Peyer's patch (tissue), 4 donors: ENCODE data around the gene UBAC2. TPM values are rescaled to one million over a fixed set of nuclear protein-coding genes. Genes with fewer than 3 reads are reported as not detected.

ENCODE experiments used
- DNase-seq, 3 donors: peaks; one replicate each; pipeline ENCODE4 v3.0.0-alpha.2; 2017 to 2019
- H3K27ac ChIP-seq, 4 donors: fragments of 200-600 bp; sonication (generic); one replicate each; pipeline ENCODE4 v1.5.1; 2016 to 2019
- H3K27me3 ChIP-seq, 2 donors: fragments of 200-600 bp; sonication (generic); one replicate each; pipeline ENCODE4 v1.5.1; 2019
- H3K36me3 ChIP-seq, 3 donors: fragments of 200-600 bp; sonication (generic); one replicate each; pipeline ENCODE4 v1.5.1; 2016 to 2019
- H3K4me1 ChIP-seq, 4 donors: fragments of 200-600 bp; sonication (generic); one replicate each; pipeline ENCODE4 v1.5.1; 2016 to 2019
- H3K4me3 ChIP-seq, 4 donors: fragments of 200-600 bp; sonication (generic); 1 replicate in 3 of 4; 2 replicates in 1 of 4; pipeline ENCODE4 v1.5.1; 2016 to 2019; ENCODE audit warnings: mild to moderate bottlenecking in 1 of 4
- H3K9me3 ChIP-seq, 4 donors: fragments of 200-600 bp; sonication (generic); one replicate each; pipeline ENCODE4 v1.5.1; 2016 to 2019; ENCODE audit warnings: mild to moderate bottlenecking in 1 of 4
- POLR2A ChIP-seq, 2 donors: fragments of 450-650 bp; IDR thresholded peaks; one replicate each; pipeline ENCODE4 v1.5.1; 2017; ENCODE audit warnings: antibody characterized with exemption in 2 of 2, mild to moderate bottlenecking in 2 of 2, moderate library complexity in 2 of 2
- total RNA-seq, 4 donors: library from RNA; depleted of rRNA; stranded (reverse); fragments of >200 nt; gene quantifications; one replicate each; pipeline ENCODE4 v1.1.0, GENCODE V29; 2016
- TF ChIP-seq, protein P1 (sequence below), 6 experiments: fragments of 450-650 bp in 4 of 6; fragments of 200-600 bp in 2 of 6; sonication (generic) in 1 of 6; IDR thresholded peaks; one replicate each; pipeline ENCODE4 v1.5.1; 2017 to 2019; ENCODE audit warnings: antibody characterized with exemption in 6 of 6, mild to moderate bottlenecking in 3 of 6, moderate library complexity in 1 of 6

The UBAC2 gene
- total RNA-seq, 4 donors from 2014 or later: 38.8 to 67.8 (median 63.4) TPM

DNA sequence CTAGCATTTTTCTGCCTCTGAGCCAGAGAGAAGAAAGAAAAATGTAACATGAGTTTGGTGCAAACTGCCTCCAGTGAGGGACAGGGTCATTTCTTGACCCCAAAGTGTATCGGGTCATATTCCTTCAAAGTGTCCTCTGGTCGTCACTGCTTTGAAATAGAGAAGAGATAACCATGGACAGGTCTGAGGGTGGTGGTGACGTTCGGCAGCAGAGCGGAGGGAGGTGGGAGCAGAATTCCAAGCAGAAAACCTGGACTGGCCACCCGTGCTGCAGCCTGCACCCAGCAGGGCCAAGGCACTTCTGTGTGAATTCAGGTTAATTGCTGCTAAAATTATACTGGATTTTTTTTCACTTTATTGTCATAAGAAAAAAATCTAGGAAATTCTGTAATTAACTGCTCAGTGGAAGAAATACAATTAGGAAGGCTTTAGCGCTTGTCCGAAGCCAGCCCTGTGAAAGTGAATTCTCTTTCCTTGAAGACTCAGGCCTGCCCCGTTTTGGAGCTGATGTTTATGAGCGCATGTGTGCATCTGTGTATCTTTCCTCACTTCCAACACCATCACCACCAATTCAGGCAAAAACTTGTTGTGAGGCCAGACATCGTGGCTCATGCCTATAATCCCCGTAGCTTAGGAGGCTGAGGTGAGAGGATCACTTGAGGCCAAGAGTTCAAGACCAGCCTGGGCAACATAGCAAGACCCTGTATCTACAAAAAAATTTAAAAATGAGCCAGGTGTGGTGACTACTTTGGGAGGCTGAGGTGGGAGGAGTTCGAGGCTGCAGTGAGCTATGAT is 37.9 kb upstream of the UBAC2 start:
- Histone ChIP-seq H3K4me3 (no peak overlapping the region), H3K4me1 (no peaks in the 10 kb centered on the region), H3K27me3 (no peaks in the 10 kb centered on the region), H3K36me3 (no peaks in the 10 kb centered on the region), H3K9me3 (no peaks in the 10 kb centered on the region), H3K27ac (no peak overlapping the region)
- TF ChIP-seq, protein P1, sequence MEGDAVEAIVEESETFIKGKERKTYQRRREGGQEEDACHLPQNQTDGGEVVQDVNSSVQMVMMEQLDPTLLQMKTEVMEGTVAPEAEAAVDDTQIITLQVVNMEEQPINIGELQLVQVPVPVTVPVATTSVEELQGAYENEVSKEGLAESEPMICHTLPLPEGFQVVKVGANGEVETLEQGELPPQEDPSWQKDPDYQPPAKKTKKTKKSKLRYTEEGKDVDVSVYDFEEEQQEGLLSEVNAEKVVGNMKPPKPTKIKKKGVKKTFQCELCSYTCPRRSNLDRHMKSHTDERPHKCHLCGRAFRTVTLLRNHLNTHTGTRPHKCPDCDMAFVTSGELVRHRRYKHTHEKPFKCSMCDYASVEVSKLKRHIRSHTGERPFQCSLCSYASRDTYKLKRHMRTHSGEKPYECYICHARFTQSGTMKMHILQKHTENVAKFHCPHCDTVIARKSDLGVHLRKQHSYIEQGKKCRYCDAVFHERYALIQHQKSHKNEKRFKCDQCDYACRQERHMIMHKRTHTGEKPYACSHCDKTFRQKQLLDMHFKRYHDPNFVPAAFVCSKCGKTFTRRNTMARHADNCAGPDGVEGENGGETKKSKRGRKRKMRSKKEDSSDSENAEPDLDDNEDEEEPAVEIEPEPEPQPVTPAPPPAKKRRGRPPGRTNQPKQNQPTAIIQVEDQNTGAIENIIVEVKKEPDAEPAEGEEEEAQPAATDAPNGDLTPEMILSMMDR (IDR thresholded peaks at IDR 0.05): no peak
- no peak for TF ChIP-seq POLR2A (IDR thresholded peaks at IDR 0.05)
- DNase-seq: no peak

DNA sequence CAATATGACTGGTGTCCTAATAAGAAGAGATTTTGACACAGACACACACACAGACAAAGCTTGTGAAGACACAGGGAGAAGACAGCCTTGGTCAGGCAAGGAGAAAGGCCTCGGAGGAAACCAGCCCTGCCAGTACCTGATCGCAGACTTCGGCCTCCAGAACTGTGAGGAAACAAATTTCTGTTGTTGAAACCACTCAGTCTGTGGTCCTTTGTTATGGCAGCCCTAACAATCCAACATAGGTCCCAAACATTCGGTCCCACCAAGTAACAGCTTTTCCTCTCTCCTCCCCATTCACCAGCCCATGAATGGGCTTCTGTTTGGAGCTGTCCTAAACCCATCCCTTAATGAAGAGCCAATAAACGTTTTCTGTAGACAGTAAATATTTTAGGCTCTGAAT is 36.4 kb upstream of the UBAC2 start:
- no peaks in the 10 kb centered on the region for H3K4me1 ChIP-seq
- H3K9me3 ChIP-seq: no peaks in the 10 kb centered on the region
- H3K27ac ChIP-seq: no peak overlapping the region
- no peak for TF ChIP-seq POLR2A (IDR thresholded peaks at IDR 0.05)
- TF ChIP-seq, protein P1 (IDR thresholded peaks at IDR 0.05): no peak
- no peaks in the 10 kb centered on the region for H3K27me3 ChIP-seq
- no peaks in the 10 kb centered on the region for H3K36me3 ChIP-seq
- no peak for DNase-seq
- H3K4me3 ChIP-seq: no peak overlapping the region

DNA sequence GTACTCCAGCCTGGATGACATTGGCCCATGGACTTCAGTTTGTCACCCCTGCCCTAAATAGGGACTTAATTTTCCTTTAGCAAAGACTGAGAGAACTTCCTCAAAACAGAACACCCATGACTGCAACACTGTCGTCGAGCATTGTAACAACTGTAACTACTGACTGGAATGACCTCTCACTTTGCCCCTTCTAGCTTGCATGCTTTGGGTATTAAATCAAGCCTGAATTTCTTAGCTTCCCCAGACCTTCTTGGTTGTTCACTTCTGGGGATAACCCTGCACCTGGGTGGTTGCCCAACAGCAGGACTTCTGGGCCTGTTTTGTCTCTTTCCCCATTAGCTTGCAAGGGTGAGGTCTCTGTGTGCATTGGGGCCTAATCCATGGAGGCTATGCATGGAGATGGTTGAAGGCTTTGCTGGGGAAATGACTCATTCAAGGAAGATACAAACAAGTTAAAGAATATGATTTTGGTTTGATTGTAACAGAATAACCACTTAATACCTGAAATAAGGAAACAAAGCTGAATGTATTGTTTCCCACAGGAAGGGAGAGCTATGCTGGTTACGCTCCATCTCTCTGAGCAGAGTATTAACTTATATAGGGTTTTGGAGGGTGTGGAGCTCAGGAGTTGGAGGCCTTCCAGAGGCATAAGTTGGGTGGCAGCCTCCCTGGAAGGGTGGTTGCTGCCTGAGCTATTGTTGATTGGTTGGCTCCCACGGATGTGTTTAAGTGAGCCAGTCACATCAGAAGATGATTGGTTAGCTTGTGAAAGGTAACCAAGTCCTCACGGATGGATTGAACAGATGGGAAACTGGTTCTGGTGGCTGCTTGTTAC is 34.7 kb upstream of the UBAC2 start:
- H3K27ac ChIP-seq: no peak overlapping the region
- no peaks in the 10 kb centered on the region for H3K36me3 ChIP-seq
- no peaks in the 10 kb centered on the region for H3K4me1 ChIP-seq
- H3K27me3 ChIP-seq: no peaks in the 10 kb centered on the region
- no peak overlapping the region for H3K4me3 ChIP-seq
- DNase-seq: no peak
- no peaks in the 10 kb centered on the region for H3K9me3 ChIP-seq
- TF ChIP-seq, protein P1 (IDR thresholded peaks at IDR 0.05): no peak
- no peak for TF ChIP-seq POLR2A (IDR thresholded peaks at IDR 0.05)

DNA sequence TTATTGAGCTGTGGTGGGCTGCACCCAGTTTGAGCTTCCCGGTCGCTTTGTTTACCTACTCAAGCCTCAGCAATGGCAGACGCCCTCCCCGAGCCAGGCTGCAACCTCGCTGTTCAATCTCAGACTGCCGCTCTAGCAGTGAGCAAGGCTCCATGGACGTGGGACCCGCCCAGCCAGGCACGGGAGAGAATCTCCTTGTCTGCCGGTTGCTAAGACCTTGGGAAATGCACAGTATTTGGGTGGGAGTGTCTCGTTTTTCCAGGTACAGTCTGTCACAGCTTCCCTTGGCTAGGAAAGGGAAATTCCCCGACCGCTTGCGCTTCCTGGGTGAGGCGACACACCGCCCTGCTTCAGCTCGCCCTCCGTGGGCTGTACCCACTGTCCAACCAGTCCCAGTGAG is 27.7 kb upstream of the UBAC2 start:
- H3K27ac ChIP-seq: no peak overlapping the region
- no peak for TF ChIP-seq POLR2A (IDR thresholded peaks at IDR 0.05)
- TF ChIP-seq, protein P1 (IDR thresholded peaks at IDR 0.05): no peak
- no peak overlapping the region for H3K4me3 ChIP-seq
- peaks cover 0 to 7% (median 0%) of the 10 kb centered on the region in 4 donors for H3K4me1 ChIP-seq
- H3K9me3 ChIP-seq: no peaks in the 10 kb centered on the region
- H3K36me3 ChIP-seq: no peaks in the 10 kb centered on the region
- H3K27me3 ChIP-seq: no peaks in the 10 kb centered on the region
- no peak for DNase-seq

DNA sequence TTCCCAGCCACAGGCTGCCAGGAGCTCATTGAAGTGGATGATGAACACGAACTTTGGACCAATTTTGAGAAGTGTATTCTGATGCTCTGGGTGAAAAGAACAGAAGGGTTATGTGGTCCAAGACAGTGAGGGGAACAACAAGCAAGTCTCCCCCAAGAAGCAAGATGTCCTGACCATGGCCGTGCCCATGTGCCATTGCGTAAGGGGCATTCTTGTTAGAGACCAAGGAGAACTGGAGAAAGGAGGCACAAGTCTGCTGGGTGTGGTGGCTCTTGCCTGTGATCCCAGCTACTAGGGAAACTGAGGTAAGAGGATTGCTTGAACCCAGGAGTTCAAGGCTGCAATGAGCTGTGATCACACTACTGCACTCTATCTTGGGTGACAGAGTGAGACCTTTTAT is 27.0 kb upstream of the UBAC2 start:
- no peaks in the 10 kb centered on the region for H3K27me3 ChIP-seq
- no peaks in the 10 kb centered on the region for H3K36me3 ChIP-seq
- H3K4me3 ChIP-seq: no peak overlapping the region
- TF ChIP-seq POLR2A (IDR thresholded peaks at IDR 0.05): no peak
- TF ChIP-seq, protein P1 (IDR thresholded peaks at IDR 0.05): no peak
- H3K4me1 ChIP-seq: peaks cover 0 to 7% (median 2%) of the 10 kb centered on the region in 4 donors
- no peak for DNase-seq
- H3K27ac ChIP-seq: no peak overlapping the region
- H3K9me3 ChIP-seq: no peaks in the 10 kb centered on the region
